Astrocyte of the spinal cord (primary cell): ENCODE results near the gene PPP4R1.

Experiments
- DNase-seq: peaks from one replicate; pipeline ENCODE4 v3.0.0; 2011; ENCODE audit warnings: low read depth, low spot score
- H3K4me3 ChIP-seq: 2 replicates; pipeline ENCODE4 v1.5.1; 2011; ENCODE audit warnings: low read depth, mild to moderate bottlenecking, low read length, moderate library complexity
- in situ Hi-C: cut with HindIII; loops from 2 replicates; pipeline ENCODE4 v1.10.0; 2017; ENCODE audit warnings: low sequenced_read_pairs
- TF ChIP-seq, protein P1 (sequence below): IDR thresholded peaks from 2 replicates; pipeline ENCODE4 v1.5.1; 2012; ENCODE audit warnings: low read depth, mild to moderate bottlenecking, low read length, inconsistent platforms

Gene PPP4R1

DNA sequence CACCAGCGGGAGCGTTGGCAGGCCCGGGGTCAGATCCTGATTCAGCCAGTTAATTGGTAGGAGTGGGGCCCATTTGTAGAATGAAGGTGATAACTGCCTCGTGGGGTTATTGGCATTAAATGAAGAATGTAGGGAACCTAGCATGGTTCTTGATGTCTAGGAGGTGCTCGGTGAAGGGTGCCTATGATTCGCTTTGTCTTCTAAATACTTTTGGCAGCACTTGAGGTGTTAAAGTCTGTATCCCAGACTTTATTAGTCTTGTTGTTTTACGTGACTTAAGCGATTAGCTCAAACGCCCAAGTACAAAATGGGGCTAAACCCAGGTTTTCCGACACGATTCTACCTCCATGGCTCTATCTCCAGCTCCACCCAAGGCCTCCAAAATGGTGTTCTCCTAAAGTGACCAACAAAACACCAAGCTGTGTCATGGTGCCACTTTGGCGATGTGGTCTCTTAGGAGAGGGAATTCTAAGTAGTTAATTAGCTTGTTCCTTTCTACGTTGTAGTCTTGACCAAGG lies 980 bp upstream of the PPP4R1 start:
- TF ChIP-seq, protein P1, sequence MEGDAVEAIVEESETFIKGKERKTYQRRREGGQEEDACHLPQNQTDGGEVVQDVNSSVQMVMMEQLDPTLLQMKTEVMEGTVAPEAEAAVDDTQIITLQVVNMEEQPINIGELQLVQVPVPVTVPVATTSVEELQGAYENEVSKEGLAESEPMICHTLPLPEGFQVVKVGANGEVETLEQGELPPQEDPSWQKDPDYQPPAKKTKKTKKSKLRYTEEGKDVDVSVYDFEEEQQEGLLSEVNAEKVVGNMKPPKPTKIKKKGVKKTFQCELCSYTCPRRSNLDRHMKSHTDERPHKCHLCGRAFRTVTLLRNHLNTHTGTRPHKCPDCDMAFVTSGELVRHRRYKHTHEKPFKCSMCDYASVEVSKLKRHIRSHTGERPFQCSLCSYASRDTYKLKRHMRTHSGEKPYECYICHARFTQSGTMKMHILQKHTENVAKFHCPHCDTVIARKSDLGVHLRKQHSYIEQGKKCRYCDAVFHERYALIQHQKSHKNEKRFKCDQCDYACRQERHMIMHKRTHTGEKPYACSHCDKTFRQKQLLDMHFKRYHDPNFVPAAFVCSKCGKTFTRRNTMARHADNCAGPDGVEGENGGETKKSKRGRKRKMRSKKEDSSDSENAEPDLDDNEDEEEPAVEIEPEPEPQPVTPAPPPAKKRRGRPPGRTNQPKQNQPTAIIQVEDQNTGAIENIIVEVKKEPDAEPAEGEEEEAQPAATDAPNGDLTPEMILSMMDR, result no peak
- in situ Hi-C loops, result no loop called here
- peak overlapping the region; percentile 86 for H3K4me3 ChIP-seq
- DNase-seq, result peak; percentile 17

DNA sequence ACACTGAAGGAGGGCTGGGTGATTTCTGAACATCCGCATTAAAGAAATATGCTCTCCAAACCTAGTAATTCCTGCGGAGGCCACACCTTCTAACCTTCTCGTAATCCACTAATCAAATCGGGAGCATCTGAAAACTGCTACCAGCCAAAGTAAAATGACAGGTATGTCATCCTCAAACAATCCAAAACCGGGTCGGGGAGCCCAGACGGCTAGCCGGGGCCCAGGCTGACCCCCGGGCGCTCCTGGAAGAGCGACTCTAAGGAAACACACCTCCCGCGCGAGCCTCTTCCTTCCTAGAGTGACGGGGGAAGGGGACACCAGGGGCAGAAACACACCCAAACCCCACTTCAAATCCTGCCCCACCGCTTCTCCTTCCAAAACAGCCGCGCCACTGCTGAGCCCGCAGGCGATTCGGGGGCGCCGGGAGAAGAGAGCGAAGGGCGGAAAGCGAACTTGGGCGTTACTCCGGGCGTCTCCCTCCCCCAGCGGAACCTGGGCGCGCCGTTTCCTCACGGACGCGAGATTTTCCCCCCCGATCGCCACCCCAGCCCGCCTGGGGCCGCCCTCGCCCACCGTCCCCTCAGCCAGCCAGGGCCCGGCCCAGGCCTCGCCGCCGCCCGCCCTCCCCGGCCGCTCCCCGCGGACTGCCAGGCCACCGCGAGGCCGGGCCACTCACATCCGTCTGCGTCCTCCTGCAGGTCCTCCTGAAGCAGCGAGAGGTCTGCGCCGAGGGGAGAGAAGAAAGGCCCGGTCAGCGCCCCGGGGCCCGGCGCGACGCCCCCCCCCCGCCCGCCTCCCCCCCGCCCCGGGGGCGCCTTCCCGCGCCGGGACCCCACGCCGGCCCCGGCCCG lies 584 bp downstream of the PPP4R1 start:
- in situ Hi-C loops, result no loop called here
- DNase-seq, result peak; percentile 49
- TF ChIP-seq, protein P1, result no peak
- peak overlapping the region; percentile 86 for H3K4me3 ChIP-seq

DNA sequence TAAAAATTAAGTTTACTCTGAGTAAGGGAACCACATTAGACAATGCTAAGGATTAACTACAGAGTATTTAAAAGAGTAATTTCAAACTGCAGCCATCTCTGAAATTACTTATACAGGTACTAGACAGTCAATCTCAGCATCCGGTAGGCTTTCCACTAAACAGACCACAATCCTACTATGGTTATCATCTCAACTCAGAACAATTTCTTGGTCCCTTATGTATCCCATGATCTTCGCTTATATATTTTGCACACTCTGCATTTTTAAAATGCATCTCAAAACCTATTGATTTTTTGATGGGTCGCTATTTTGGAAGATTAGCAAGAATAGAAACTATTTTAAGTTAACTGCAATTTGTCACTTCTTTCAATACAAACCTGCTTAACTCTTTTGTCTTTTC lies 1.4 kb downstream of the PPP4R1 start:
- DNase-seq, result peak; percentile 12
- in situ Hi-C loops, result no loop called here
- TF ChIP-seq, protein P1, result no peak
- H3K4me3 ChIP-seq, result peak overlapping the region; percentile 86

DNA sequence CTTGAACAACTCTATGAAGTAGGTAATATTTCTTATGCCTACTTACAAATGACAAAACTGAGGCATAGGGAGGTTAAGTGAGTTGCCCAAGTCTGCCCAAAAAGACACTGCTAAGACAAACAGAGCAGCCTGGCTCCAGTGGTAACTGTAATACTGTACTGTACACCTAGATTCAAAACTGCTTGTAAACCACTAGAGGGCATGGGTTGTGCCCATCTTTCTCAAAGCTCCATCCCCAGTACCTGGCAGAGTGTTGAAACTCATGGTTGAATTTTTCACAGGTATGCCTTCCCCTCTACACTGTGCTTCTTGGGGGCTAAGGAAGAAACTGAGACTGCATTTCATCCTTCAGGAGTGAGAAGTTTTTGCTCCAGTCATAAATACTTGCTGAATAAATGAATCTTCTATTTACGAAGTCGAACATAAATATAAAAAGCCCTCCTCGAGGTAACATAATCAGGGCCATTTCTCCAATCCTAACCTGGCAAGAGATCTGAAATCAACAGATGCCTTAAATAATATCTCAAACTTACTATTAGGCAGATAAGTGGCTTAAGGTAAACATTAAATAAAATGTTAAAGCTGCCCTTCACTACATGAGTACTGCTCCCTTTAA lies 2.0 kb downstream of the PPP4R1 start:
- peak overlapping the region; percentile 86 for H3K4me3 ChIP-seq
- DNase-seq, result peak; percentile 57
- TF ChIP-seq, protein P1, result peak; percentile 77
- in situ Hi-C loops, result no loop called here

DNA sequence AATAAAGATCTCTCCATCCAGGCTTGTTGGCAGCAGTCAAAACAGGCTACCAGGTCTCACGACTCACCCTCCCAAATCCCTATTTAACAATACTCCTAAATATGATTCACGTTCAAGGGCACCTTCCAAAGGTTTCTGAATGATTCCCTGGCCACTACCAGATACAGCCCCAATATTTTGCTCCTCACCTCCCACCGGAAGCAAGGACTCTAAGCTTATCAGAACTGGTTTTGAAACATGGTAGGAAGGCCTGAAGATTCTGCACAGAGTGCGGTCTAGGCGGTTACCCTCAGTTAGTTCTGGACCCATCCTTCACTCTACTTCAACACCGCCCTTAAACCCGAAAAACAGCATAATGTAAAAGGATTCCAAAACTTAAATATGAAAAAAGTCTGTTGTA lies 5.2 kb downstream of the PPP4R1 start:
- H3K4me3 ChIP-seq, result no peak overlapping the region
- TF ChIP-seq, protein P1, result no peak
- in situ Hi-C loops, result no loop called here
- DNase-seq, result no peak

DNA sequence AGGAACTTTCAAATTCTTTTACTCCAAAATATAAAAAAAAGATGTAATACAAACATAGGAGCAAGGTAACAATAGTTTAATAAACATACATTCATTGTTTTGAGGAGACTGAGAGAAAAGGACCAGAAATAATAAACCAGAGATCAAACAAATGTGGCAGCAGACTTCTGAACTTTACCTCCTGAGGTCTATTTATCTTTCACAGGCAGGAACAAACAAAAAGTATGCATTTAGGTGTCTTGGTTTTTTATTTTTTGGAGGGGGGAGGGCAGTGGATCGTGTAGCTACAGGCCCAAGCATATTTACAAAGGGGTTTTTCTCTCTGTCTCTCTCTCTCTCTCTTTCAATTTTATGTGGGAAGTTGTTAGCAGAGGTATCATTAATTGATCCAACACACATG lies 5.6 kb downstream of the PPP4R1 start:
- no peak for DNase-seq
- TF ChIP-seq, protein P1, result no peak
- in situ Hi-C loops, result no loop called here
- no peak overlapping the region for H3K4me3 ChIP-seq
